HepG2 (cell line): Measurements from ENCODE around the gene DNM1. TPM values are rescaled to one million over a fixed set of nuclear protein-coding genes. Genes with fewer than 3 reads are reported as not detected.
A peak's percentile ranks its signal among the peaks of the same experiment; 100 is the strongest.

Experiments used
- CREM ChIP-seq, 2 experiments: sonication (generic) in 1 of 2; formaldehyde crosslinking in 1 of 2; IDR thresholded peaks; 2 replicates each; pipeline versions ENCODE4 v1.4.0 to v1.6.1; 2016 to 2020; ENCODE audit warnings: antibody characterized with exemption in 1 of 2, mild to moderate bottlenecking in 1 of 2, missing genetic modification reagents in 1 of 2
- IKZF4 ChIP-seq: sonication (generic); formaldehyde crosslinking; IDR thresholded peaks from 2 replicates; pipeline ENCODE4 v1.5.1; 2020; ENCODE audit warnings: borderline replicate concordance, mild to moderate bottlenecking, low read depth, missing genetic modification reagents; ENCODE audit errors: not compliant biosample characterization
- IRF2 ChIP-seq: IDR thresholded peaks from 2 replicates; pipeline ENCODE4 v1.6.1; 2018; ENCODE audit warnings: missing genetic modification reagents, missing compliant biosample characterization
- KLF15 ChIP-seq: sonication (generic); formaldehyde crosslinking; IDR thresholded peaks from 2 replicates; pipeline ENCODE4 v1.8.1; 2023; ENCODE audit warnings: borderline replicate concordance, mild to moderate bottlenecking, inconsistent platforms, missing genetic modification reagents, mixed read lengths
- PPARG ChIP-seq: conservative IDR thresholded peaks from 2 replicates; pipeline ENCODE4 v1.6.1; 2016; ENCODE audit warnings: missing biosample characterization, missing genetic modification reagents
- SAFB2 ChIP-seq: sonication (generic); formaldehyde crosslinking; IDR thresholded peaks from 2 replicates; pipeline ENCODE4 v1.5.1; 2020; ENCODE audit warnings: missing genetic modification reagents, low read depth, mild to moderate bottlenecking, borderline replicate concordance
- TOE1 ChIP-seq: sonication (generic); formaldehyde crosslinking; IDR thresholded peaks from 2 replicates; pipeline ENCODE4 v1.4.0; 2020; ENCODE audit warnings: mild to moderate bottlenecking, missing genetic modification reagents
- ZBTB7B ChIP-seq: sonication (generic); formaldehyde crosslinking; IDR thresholded peaks from 2 replicates; pipeline ENCODE4 v1.4.0; 2020; ENCODE audit warnings: missing genetic modification reagents
- polyA plus RNA-seq, 8 experiments: library from polyadenylated mRNA; depleted of rRNA in 3 of 8; stranded (reverse) in 7 of 8; unstranded in 1 of 8; fragments of >200 nt; fragmentation: Illumina TruSeq in 4 of 8; extraction: Trizol in 4 of 8; gene quantifications; 2 replicates each; pipeline versions ENCODE4 v1.2.1 to v1.2.3, GENCODE V29; 2011 to 2016; ENCODE audit warnings: low read depth in 4 of 8, missing spikeins in 1 of 8, mixed read lengths in 1 of 8; ENCODE audit not compliant: insufficient read depth in 1 of 8
- total RNA-seq, 5 experiments: library from RNA; depleted of rRNA; stranded (reverse); fragments of >200 nt; fragmentation: Illumina TruSeq; extraction: Trizol; gene quantifications; 2 replicates each; pipeline ENCODE4 v1.2.3, GENCODE V29; 2016; ENCODE audit warnings: low read depth in 1 of 5
- TF ChIP-seq, protein P1 (sequence below): sonication (generic); formaldehyde crosslinking; IDR thresholded peaks from 2 replicates; pipeline ENCODE4 v1.4.0; 2020; ENCODE audit warnings: missing genetic modification reagents, mild to moderate bottlenecking, borderline replicate concordance
- TF ChIP-seq, protein P2 (sequence below): sonication (generic); formaldehyde crosslinking; IDR thresholded peaks from 2 replicates; pipeline ENCODE4 v1.5.1; 2020; ENCODE audit warnings: missing genetic modification reagents, mild to moderate bottlenecking, borderline replicate concordance
- TF ChIP-seq, protein P3 (sequence below): sonication (generic); formaldehyde crosslinking; IDR thresholded peaks from 2 replicates; pipeline ENCODE4 v1.8.0; 2022; ENCODE audit warnings: mild to moderate bottlenecking, missing genetic modification reagents, moderate library complexity
- TF ChIP-seq, protein P4 (sequence below), 2 experiments: sonication (generic) in 1 of 2; formaldehyde crosslinking in 1 of 2; IDR thresholded peaks; 2 replicates each; pipeline versions ENCODE4 v1.4.0 to v1.6.1; 2016 to 2020; ENCODE audit warnings: borderline replicate concordance in 1 of 2, low read depth in 1 of 2, mild to moderate bottlenecking in 1 of 2, missing genetic modification reagents in 1 of 2
- TF ChIP-seq, protein P5 (sequence below): sonication (generic); formaldehyde crosslinking; IDR thresholded peaks from 2 replicates; pipeline ENCODE4 v1.4.0; 2020; ENCODE audit warnings: missing genetic modification reagents, mild to moderate bottlenecking, borderline replicate concordance
- TF ChIP-seq, protein P6 (sequence below): sonication (generic); formaldehyde crosslinking; IDR thresholded peaks from 2 replicates; pipeline ENCODE4 v1.4.0; 2020; ENCODE audit warnings: missing genetic modification reagents

DNM1 gene
- total and polyA plus RNA-seq, 2 of the 13 experiments (the other 11 are each of a cell fraction or from before 2014, with no cell fraction given), result 0.13 to 0.58 TPM

DNA sequence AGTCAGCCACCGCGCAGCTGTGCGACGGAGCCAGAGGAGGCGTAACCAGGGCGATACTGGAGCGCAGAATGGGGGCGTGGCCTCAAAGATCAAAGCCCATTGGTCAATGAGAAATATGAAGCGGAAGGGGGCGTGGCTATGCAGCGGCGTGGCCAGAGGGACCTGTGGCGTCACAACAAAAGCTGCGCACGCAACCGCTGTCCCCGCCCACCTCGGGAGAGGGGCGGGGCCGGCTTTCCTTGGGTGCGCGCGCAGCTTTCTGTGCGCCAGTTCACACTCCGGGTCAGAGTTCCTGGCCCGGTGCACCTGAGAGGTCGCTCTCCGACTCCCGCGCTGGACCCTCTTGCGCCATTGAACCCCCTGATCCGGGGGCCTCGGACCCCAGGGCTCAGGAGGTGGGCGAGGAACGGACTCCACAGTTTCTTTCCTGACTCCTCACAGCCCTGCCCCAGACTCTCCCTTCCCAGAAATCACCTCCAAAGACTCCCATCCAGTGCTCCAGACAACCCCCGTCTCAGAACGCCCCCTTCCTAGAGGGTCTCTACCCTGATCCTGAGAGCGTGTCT lies 72.9 kb downstream of the DNM1 start, which contains the start of gene SWI5 (continued):
- TF ChIP-seq SAFB2 (peak; percentile 95; the same call in 1 of the 2 replicates), IKZF4 (peak; percentile 72), TOE1 (CRISPR knock-in tag) (no peak; the same call in 1 of the 2 replicates), KLF15 (CRISPR knock-in tag) (peak; percentile 75; the same call in 1 of the 2 replicates), IRF2 (CRISPR knock-in tag) (peak; percentile 59; the same call in 1 of the 2 replicates), PPARG (CRISPR knock-in tag) (peak; percentile 52; the same call in 1 of the 2 replicates), ZBTB7B (peak; percentile 76; the same call in 1 of the 2 replicates), CREM (IDR thresholded peaks at IDR 0.05) (peak; percentile 80), CREM (CRISPR knock-in tag; IDR thresholded peaks at IDR 0.05) (no peak)
- TF ChIP-seq, protein P1, sequence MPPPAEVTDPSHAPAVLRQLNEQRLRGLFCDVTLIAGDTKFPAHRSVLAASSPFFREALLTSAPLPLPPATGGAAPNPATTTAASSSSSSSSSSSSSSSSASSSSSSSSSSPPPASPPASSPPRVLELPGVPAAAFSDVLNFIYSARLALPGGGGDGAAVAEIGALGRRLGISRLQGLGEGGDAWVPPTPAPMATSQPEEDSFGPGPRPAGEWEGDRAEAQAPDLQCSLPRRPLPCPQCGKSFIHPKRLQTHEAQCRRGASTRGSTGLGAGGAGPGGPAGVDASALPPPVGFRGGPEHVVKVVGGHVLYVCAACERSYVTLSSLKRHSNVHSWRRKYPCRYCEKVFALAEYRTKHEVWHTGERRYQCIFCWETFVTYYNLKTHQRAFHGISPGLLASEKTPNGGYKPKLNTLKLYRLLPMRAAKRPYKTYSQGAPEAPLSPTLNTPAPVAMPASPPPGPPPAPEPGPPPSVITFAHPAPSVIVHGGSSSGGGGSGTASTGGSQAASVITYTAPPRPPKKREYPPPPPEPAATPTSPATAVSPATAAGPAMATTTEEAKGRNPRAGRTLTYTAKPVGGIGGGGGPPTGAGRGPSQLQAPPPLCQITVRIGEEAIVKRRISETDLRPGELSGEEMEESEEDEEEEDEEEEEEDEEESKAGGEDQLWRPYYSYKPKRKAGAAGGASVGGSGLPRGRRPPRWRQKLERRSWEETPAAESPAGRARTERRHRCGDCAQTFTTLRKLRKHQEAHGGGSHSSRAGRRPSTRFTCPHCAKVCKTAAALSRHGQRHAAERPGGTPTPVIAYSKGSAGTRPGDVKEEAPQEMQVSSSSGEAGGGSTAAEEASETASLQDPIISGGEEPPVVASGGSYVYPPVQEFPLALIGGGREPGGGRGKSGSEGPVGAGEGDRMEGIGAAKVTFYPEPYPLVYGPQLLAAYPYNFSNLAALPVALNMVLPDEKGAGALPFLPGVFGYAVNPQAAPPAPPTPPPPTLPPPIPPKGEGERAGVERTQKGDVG (CRISPR knock-in tag), result peak; percentile 43; the same call in 1 of the 2 replicates
- TF ChIP-seq, protein P2, sequence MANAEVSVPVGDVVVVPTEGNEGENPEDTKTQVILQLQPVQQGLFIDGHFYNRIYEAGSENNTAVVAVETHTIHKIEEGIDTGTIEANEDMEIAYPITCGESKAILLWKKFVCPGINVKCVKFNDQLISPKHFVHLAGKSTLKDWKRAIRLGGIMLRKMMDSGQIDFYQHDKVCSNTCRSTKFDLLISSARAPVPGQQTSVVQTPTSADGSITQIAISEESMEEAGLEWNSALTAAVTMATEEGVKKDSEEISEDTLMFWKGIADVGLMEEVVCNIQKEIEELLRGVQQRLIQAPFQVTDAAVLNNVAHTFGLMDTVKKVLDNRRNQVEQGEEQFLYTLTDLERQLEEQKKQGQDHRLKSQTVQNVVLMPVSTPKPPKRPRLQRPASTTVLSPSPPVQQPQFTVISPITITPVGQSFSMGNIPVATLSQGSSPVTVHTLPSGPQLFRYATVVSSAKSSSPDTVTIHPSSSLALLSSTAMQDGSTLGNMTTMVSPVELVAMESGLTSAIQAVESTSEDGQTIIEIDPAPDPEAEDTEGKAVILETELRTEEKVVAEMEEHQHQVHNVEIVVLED (CRISPR knock-in tag), result peak; percentile 62; the same call in 1 of the 2 replicates
- TF ChIP-seq, protein P3, sequence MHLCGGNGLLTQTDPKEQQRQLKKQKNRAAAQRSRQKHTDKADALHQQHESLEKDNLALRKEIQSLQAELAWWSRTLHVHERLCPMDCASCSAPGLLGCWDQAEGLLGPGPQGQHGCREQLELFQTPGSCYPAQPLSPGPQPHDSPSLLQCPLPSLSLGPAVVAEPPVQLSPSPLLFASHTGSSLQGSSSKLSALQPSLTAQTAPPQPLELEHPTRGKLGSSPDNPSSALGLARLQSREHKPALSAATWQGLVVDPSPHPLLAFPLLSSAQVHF (CRISPR knock-in tag), result no peak
- TF ChIP-seq, protein P4, sequence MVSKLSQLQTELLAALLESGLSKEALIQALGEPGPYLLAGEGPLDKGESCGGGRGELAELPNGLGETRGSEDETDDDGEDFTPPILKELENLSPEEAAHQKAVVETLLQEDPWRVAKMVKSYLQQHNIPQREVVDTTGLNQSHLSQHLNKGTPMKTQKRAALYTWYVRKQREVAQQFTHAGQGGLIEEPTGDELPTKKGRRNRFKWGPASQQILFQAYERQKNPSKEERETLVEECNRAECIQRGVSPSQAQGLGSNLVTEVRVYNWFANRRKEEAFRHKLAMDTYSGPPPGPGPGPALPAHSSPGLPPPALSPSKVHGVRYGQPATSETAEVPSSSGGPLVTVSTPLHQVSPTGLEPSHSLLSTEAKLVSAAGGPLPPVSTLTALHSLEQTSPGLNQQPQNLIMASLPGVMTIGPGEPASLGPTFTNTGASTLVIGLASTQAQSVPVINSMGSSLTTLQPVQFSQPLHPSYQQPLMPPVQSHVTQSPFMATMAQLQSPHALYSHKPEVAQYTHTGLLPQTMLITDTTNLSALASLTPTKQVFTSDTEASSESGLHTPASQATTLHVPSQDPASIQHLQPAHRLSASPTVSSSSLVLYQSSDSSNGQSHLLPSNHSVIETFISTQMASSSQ (IDR thresholded peaks at IDR 0.05; ENCODE audit: low read depth), result no peak
- TF ChIP-seq, protein P4 (CRISPR knock-in tag; IDR thresholded peaks at IDR 0.05; ENCODE audit: borderline replicate concordance), result peak; percentile 42; the same call in 1 of the 2 replicates
- TF ChIP-seq, protein P5, sequence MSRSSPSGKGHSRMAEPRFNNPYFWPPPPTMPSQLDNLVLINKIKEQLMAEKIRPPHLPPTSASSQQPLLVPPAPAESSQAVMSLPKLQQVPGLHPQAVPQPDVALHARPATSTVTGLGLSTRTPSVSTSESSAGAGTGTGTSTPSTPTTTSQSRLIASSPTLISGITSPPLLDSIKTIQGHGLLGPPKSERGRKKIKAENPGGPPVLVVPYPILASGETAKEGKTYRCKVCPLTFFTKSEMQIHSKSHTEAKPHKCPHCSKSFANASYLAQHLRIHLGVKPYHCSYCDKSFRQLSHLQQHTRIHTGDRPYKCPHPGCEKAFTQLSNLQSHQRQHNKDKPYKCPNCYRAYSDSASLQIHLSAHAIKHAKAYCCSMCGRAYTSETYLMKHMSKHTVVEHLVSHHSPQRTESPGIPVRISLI (CRISPR knock-in tag), result no peak
- TF ChIP-seq, protein P6, sequence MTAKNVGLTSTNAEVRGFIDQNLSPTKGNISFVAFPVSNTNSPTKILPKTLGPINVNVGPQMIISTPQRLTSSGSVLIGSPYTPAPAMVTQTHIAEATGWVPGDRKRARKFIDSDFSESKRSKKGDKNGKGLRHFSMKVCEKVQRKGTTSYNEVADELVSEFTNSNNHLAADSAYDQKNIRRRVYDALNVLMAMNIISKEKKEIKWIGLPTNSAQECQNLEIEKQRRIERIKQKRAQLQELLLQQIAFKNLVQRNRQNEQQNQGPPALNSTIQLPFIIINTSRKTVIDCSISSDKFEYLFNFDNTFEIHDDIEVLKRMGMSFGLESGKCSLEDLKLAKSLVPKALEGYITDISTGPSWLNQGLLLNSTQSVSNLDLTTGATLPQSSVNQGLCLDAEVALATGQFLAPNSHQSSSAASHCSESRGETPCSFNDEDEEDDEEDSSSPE (CRISPR knock-in tag), result 0 out of 2 replicates have a peak, but pooled peaks have one; percentile 52
